GM23338 (cell line): ENCODE measurements around the gene KIAA0753. TPM values are rescaled to one million over a fixed set of nuclear protein-coding genes. Genes with fewer than 3 reads are reported as not detected.

Experiments
- ATAC-seq: fragments of 200-7000 bp; cut with Tn5 transposase; 3 replicates; pipeline ENCODE4 v1.9.1; 2020
- DNase-seq: peaks from one replicate; pipeline ENCODE4 v3.0.0-alpha.2; 2015; ENCODE audit warnings: low spot score
- H2AFZ ChIP-seq: fragments of 200-600 bp; sonication (generic); 2 replicates; pipeline ENCODE4 v1.8.0; 2016; ENCODE audit warnings: antibody characterized with exemption, mild to moderate bottlenecking, moderate library complexity
- H3F3A ChIP-seq: fragments of 200-600 bp; sonication (generic); replicated peaks from 2 replicates; pipeline ENCODE4 v1.8.0; 2017; ENCODE audit warnings: antibody characterized with exemption, mixed run types, low read depth
- H3K27ac ChIP-seq: fragments of 200-600 bp; sonication (generic); 2 replicates; pipeline ENCODE4 v1.6.1; 2016; ENCODE audit warnings: low read depth
- H3K27me3 ChIP-seq: fragments of 200-600 bp; sonication (generic); 2 replicates; pipeline ENCODE4 v1.8.0; 2016; ENCODE audit warnings: mild to moderate bottlenecking, mixed run types, moderate library complexity; ENCODE audit not compliant: insufficient read depth
- H3K36me3 ChIP-seq: fragments of 200-600 bp; sonication (generic); 2 replicates; pipeline ENCODE4 v1.8.0; 2016; ENCODE audit warnings: mild to moderate bottlenecking; ENCODE audit not compliant: insufficient read depth
- H3K4me1 ChIP-seq: fragments of 200-600 bp; sonication (generic); 2 replicates; pipeline ENCODE4 v1.8.0; 2016; ENCODE audit warnings: mild to moderate bottlenecking, moderate library complexity; ENCODE audit not compliant: insufficient read depth
- H3K4me2 ChIP-seq: fragments of 200-600 bp; sonication (generic); 2 replicates; pipeline ENCODE4 v1.7.1; 2017; ENCODE audit warnings: mixed run types
- H3K4me3 ChIP-seq: fragments of 200-600 bp; sonication (generic); 2 replicates; pipeline ENCODE4 v1.6.1; 2016; ENCODE audit warnings: mixed run types
- H3K79me2 ChIP-seq: fragments of 200-600 bp; sonication (generic); replicated peaks from 2 replicates; pipeline ENCODE4 v1.8.0; 2017; ENCODE audit warnings: mild to moderate bottlenecking; ENCODE audit not compliant: insufficient read depth
- H3K9me2 ChIP-seq: fragments of 200-600 bp; sonication (generic); 2 replicates; pipeline ENCODE4 v1.8.0; 2017; ENCODE audit not compliant: insufficient read depth
- H4K20me1 ChIP-seq: fragments of 200-600 bp; sonication (generic); replicated peaks from 2 replicates; pipeline ENCODE4 v1.8.0; 2017; ENCODE audit warnings: mild to moderate bottlenecking; ENCODE audit not compliant: insufficient read depth
- H3K27ac Mint-ChIP-seq: 2 replicates; pipeline ENCODE4 v1.8.0; 2020; ENCODE audit warnings: inconsistent platforms, mild to moderate bottlenecking, moderate library complexity, mixed read lengths
- H3K27me3 Mint-ChIP-seq: 3 replicates; pipeline ENCODE4 v1.8.0; 2022; ENCODE audit warnings: low read depth, mild to moderate bottlenecking, moderate library complexity, mixed read lengths, inconsistent platforms; ENCODE audit not compliant: insufficient read depth, poor library complexity
- H3K36me3 Mint-ChIP-seq: 3 replicates; pipeline ENCODE4 v1.8.0; 2021; ENCODE audit warnings: low read depth, mild to moderate bottlenecking, inconsistent platforms, moderate library complexity, mixed read lengths
- H3K4me1 Mint-ChIP-seq: 3 replicates; pipeline ENCODE4 v1.8.0; 2020; ENCODE audit warnings: mild to moderate bottlenecking, inconsistent platforms, mixed read lengths
- H3K4me3 Mint-ChIP-seq: 3 replicates; pipeline ENCODE4 v1.8.0; 2021; ENCODE audit warnings: moderate library complexity, mild to moderate bottlenecking, inconsistent platforms, mixed read lengths
- H3K9me3 Mint-ChIP-seq: 3 replicates; pipeline ENCODE4 v1.8.0; 2020; ENCODE audit warnings: moderate library complexity, mild to moderate bottlenecking, inconsistent platforms, mixed read lengths
- CREB1 ChIP-seq: fragments of 250-450 bp; sonication (Bioruptor Pico); IDR thresholded peaks from 2 replicates; pipeline ENCODE4 v1.5.0; 2020; ENCODE audit warnings: low read depth, mild to moderate bottlenecking, moderate library complexity
- EZH2phosphoT487 ChIP-seq: fragments of 200-600 bp; sonication (generic); IDR thresholded peaks from one replicate; pipeline ENCODE4 v1.8.1; 2018; ENCODE audit warnings: antibody characterized with exemption; ENCODE audit not compliant: unreplicated experiment
- NANOG ChIP-seq: IDR thresholded peaks from 2 replicates; pipeline ENCODE4 v1.6.1; 2016; ENCODE audit warnings: antibody characterized with exemption, borderline replicate concordance
- POLR2AphosphoS5 ChIP-seq: IDR thresholded peaks from 2 replicates; pipeline ENCODE4 v1.6.1; 2016; ENCODE audit warnings: antibody characterized with exemption, low read depth
- STAT1 ChIP-seq: IDR thresholded peaks from one replicate; pipeline ENCODE4 v1.6.1; 2016; ENCODE audit warnings: antibody characterized with exemption; ENCODE audit not compliant: unreplicated experiment
- ZNF114 ChIP-seq: fragments of 250-450 bp; sonication (Bioruptor Pico); IDR thresholded peaks from 2 replicates; pipeline ENCODE4 v1.5.0; 2020; ENCODE audit warnings: mild to moderate bottlenecking, moderate library complexity
- ZNF331 ChIP-seq: fragments of 250-450 bp; sonication (Bioruptor Pico); IDR thresholded peaks from 2 replicates; pipeline ENCODE4 v1.5.0; 2020; ENCODE audit warnings: low read depth, mild to moderate bottlenecking, moderate library complexity
- polyA plus RNA-seq: library from polyadenylated mRNA; unstranded; fragments of >200 nt; fragmentation: Nextera tagmentation; extraction: Ambion mirVana; gene quantifications from 2 replicates; pipeline ENCODE4 v1.2.1, GENCODE V29; 2016
- total RNA-seq: library from RNA; depleted of rRNA; stranded (reverse); fragments of >200 nt; shearing (Covaris generic); gene quantifications from 2 replicates; pipeline ENCODE4 v1.2.3, GENCODE V29; 2014
- TF ChIP-seq, protein P1 (sequence below), 2 experiments: fragments of 200-600 bp in 1 of 2; sonication (generic) in 1 of 2; conservative IDR thresholded peaks; 2 replicates each; pipeline versions ENCODE4 v1.5.1 to v1.6.1; 2016 to 2017; ENCODE audit warnings: antibody characterized with exemption in 2 of 2, low read depth in 2 of 2, mild to moderate bottlenecking in 2 of 2, moderate library complexity in 1 of 2
- TF ChIP-seq, protein P2 (sequence below): fragments of 250-450 bp; sonication (Bioruptor Pico); IDR thresholded peaks from 2 replicates; pipeline ENCODE4 v1.5.0; 2020; ENCODE audit warnings: mild to moderate bottlenecking, moderate library complexity
- TF ChIP-seq, protein P3 (sequence below): IDR thresholded peaks from 2 replicates; pipeline ENCODE4 v1.6.1; 2016; ENCODE audit warnings: antibody characterized with exemption
- TF ChIP-seq, protein P4 (sequence below): IDR thresholded peaks from one replicate; pipeline ENCODE4 v1.6.1; 2018; ENCODE audit warnings: antibody characterized with exemption; ENCODE audit not compliant: unreplicated experiment

Gene KIAA0753
- total and polyA plus RNA-seq, 2 experiments from 2014 or later, result 6.0 to 27.8 TPM

DNA sequence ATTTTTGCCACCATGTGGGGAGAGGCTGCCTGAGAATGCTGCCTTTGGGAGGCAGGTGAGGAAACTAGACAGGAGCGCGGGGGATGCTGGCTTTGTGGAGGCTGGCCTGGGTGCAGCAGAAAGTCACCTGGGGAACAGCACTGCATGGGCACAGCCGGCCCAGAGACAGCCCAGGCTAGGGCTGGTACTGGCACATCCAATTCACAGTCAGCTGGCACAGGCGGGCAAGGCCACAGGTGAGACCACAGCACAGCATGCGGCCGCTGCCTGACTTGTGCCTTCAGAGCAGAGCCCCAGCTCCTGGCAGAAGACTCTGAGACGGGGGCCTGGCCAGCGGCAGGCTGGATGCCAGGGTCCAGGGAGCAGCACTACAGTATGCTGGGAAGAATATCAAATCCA is 67.5 kb downstream of the KIAA0753 start (continued):
- TF ChIP-seq, protein P1, sequence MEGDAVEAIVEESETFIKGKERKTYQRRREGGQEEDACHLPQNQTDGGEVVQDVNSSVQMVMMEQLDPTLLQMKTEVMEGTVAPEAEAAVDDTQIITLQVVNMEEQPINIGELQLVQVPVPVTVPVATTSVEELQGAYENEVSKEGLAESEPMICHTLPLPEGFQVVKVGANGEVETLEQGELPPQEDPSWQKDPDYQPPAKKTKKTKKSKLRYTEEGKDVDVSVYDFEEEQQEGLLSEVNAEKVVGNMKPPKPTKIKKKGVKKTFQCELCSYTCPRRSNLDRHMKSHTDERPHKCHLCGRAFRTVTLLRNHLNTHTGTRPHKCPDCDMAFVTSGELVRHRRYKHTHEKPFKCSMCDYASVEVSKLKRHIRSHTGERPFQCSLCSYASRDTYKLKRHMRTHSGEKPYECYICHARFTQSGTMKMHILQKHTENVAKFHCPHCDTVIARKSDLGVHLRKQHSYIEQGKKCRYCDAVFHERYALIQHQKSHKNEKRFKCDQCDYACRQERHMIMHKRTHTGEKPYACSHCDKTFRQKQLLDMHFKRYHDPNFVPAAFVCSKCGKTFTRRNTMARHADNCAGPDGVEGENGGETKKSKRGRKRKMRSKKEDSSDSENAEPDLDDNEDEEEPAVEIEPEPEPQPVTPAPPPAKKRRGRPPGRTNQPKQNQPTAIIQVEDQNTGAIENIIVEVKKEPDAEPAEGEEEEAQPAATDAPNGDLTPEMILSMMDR (conservative IDR thresholded peaks at IDR 0.05; ENCODE audit: low read depth in 2 of 2), result no peak
- TF ChIP-seq ZNF114 (no peak), NANOG (no peak), EZH2phosphoT487 (no peak)
- TF ChIP-seq, protein P2, sequence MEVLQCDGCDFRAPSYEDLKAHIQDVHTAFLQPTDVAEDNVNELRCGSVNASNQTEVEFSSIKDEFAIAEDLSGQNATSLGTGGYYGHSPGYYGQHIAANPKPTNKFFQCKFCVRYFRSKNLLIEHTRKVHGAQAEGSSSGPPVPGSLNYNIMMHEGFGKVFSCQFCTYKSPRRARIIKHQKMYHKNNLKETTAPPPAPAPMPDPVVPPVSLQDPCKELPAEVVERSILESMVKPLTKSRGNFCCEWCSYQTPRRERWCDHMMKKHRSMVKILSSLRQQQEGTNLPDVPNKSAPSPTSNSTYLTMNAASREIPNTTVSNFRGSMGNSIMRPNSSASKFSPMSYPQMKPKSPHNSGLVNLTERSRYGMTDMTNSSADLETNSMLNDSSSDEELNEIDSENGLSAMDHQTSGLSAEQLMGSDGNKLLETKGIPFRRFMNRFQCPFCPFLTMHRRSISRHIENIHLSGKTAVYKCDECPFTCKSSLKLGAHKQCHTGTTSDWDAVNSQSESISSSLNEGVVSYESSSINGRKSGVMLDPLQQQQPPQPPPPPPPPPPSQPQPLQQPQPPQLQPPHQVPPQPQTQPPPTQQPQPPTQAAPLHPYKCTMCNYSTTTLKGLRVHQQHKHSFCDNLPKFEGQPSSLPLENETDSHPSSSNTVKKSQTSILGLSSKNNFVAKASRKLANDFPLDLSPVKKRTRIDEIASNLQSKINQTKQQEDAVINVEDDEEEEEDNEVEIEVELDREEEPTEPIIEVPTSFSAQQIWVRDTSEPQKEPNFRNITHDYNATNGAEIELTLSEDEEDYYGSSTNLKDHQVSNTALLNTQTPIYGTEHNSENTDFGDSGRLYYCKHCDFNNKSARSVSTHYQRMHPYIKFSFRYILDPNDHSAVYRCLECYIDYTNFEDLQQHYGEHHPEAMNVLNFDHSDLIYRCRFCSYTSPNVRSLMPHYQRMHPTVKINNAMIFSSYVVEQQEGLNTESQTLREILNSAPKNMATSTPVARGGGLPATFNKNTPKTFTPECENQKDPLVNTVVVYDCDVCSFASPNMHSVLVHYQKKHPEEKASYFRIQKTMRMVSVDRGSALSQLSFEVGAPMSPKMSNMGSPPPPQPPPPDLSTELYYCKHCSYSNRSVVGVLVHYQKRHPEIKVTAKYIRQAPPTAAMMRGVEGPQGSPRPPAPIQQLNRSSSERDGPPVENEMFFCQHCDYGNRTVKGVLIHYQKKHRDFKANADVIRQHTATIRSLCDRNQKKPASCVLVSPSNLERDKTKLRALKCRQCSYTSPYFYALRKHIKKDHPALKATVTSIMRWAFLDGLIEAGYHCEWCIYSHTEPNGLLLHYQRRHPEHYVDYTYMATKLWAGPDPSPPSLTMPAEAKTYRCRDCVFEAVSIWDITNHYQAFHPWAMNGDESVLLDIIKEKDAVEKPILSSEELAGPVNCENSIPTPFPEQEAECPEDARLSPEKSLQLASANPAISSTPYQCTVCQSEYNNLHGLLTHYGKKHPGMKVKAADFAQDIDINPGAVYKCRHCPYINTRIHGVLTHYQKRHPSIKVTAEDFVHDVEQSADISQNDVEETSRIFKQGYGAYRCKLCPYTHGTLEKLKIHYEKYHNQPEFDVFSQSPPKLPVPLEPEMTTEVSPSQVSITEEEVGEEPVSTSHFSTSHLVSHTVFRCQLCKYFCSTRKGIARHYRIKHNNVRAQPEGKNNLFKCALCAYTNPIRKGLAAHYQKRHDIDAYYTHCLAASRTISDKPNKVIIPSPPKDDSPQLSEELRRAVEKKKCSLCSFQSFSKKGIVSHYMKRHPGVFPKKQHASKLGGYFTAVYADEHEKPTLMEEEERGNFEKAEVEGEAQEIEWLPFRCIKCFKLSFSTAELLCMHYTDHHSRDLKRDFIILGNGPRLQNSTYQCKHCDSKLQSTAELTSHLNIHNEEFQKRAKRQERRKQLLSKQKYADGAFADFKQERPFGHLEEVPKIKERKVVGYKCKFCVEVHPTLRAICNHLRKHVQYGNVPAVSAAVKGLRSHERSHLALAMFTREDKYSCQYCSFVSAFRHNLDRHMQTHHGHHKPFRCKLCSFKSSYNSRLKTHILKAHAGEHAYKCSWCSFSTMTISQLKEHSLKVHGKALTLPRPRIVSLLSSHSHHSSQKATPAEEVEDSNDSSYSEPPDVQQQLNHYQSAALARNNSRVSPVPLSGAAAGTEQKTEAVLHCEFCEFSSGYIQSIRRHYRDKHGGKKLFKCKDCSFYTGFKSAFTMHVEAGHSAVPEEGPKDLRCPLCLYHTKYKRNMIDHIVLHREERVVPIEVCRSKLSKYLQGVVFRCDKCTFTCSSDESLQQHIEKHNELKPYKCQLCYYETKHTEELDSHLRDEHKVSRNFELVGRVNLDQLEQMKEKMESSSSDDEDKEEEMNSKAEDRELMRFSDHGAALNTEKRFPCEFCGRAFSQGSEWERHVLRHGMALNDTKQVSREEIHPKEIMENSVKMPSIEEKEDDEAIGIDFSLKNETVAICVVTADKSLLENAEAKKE (CRISPR knock-in tag), result no peak

DNA sequence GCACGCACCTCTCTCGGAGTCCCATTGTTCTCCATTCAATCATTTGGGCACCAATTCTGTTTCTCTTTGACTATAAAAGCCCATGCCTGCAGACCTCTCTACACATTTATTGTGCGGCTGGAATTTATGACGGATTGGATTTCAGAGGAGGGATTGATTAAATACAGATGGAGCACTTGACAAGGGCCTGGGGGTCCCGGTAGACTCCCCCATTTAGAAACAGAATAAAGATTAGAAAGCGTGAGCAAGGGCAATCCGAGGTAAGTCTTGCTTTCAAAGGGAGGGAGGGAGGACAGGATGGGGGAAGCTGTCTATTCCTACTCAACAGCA is 69.1 kb downstream of the KIAA0753 start:
- DNase-seq (no peak), ATAC-seq (no peak)
- Mint-ChIP-seq H3K27ac (no peak overlapping the region), H3K4me3 (no peak overlapping the region), H3K36me3 (peaks cover 3% of the 10 kb centered on the region), H3K27me3 (peaks cover 10% of the 10 kb centered on the region), H3K4me1 (peaks cover 29% of the 10 kb centered on the region), H3K9me3 (no peaks in the 10 kb centered on the region; the same call in 2 of the 3 replicates)
- Histone ChIP-seq H3K4me2 (no peak overlapping the region), H4K20me1 (no peaks in the 10 kb centered on the region), H3K79me2 (no peaks in the 10 kb centered on the region), H3F3A (no peaks in the 10 kb centered on the region), H3K27ac (no peak overlapping the region), H3K36me3 (no peaks in the 10 kb centered on the region), H3K4me3 (no peak overlapping the region), H3K27me3 (no peaks in the 10 kb centered on the region), H2AFZ (no peak overlapping the region), H3K9me2 (no peaks in the 10 kb centered on the region), H3K4me1 (peaks cover 16% of the 10 kb centered on the region)
- TF ChIP-seq, protein P3, sequence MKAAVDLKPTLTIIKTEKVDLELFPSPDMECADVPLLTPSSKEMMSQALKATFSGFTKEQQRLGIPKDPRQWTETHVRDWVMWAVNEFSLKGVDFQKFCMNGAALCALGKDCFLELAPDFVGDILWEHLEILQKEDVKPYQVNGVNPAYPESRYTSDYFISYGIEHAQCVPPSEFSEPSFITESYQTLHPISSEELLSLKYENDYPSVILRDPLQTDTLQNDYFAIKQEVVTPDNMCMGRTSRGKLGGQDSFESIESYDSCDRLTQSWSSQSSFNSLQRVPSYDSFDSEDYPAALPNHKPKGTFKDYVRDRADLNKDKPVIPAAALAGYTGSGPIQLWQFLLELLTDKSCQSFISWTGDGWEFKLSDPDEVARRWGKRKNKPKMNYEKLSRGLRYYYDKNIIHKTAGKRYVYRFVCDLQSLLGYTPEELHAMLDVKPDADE, result no peak
- TF ChIP-seq, protein P4, sequence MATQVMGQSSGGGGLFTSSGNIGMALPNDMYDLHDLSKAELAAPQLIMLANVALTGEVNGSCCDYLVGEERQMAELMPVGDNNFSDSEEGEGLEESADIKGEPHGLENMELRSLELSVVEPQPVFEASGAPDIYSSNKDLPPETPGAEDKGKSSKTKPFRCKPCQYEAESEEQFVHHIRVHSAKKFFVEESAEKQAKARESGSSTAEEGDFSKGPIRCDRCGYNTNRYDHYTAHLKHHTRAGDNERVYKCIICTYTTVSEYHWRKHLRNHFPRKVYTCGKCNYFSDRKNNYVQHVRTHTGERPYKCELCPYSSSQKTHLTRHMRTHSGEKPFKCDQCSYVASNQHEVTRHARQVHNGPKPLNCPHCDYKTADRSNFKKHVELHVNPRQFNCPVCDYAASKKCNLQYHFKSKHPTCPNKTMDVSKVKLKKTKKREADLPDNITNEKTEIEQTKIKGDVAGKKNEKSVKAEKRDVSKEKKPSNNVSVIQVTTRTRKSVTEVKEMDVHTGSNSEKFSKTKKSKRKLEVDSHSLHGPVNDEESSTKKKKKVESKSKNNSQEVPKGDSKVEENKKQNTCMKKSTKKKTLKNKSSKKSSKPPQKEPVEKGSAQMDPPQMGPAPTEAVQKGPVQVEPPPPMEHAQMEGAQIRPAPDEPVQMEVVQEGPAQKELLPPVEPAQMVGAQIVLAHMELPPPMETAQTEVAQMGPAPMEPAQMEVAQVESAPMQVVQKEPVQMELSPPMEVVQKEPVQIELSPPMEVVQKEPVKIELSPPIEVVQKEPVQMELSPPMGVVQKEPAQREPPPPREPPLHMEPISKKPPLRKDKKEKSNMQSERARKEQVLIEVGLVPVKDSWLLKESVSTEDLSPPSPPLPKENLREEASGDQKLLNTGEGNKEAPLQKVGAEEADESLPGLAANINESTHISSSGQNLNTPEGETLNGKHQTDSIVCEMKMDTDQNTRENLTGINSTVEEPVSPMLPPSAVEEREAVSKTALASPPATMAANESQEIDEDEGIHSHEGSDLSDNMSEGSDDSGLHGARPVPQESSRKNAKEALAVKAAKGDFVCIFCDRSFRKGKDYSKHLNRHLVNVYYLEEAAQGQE, result no peak
- TF ChIP-seq ZNF331 (CRISPR knock-in tag), result no peak
- TF ChIP-seq ZNF114, result no peak
- no peak for TF ChIP-seq EZH2phosphoT487
- no peak for TF ChIP-seq STAT1
- TF ChIP-seq CREB1, result no peak
- no peak for TF ChIP-seq POLR2AphosphoS5
